Stimulated activated CD4-positive, alpha-beta T cell treated with anti-CD3 and anti-CD28 coated beads, TNF-alpha, amount 100 ng/mL, for 24 hours (primary cell): Measurements from ENCODE around the gene LIMK1.
"Not testable (repeated sequence)": the region's sequence is repeated elsewhere in the genome, so short reads cannot be mapped to it uniquely, and the experiment has no call there.

ENCODE experiments used
- DNase-seq, 3 experiments: peaks; one replicate each; pipeline ENCODE4 v3.0.0-alpha.2; 2020; ENCODE audit warnings: low read depth in 3 of 3

Gene LIMK1

DNA sequence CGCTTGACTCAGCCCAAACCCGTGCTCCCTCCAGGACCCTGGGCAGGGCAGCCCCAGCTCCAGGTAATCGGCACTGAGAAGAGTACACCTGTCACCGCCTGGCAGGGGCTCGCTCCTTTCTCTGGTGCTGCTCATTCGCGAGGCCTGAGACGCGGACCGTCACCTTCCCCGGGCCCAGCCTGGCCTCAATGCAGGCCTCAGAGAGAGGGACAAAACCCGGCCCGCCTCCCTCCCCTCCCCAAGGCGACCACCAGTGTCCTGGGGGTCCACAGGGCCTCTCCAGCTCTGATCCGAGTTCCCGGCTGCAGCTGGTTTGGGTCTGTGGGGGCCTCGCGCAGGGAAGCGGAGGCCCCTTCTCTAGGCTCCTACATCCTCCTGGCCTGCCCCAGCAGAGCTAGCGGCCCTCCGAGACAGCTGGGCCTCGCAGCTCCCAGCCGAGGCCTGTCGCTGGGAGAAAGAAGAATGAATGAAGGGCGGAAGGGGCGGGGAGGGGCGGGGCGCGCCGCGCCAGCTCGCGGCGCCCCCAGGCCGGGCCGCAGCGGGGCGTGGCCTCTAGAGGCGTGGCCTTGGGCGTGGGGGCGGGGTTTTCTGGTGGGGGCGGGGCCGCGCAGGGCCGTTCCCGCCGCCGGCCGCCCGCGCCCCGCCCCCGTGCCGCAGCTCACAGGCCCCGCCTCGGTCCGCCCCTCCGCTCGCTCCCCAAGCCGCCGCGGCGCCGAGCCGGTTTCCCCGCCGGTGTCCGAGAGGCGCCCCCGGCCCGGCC, at the start of gene LIMK1:
Gene LIMK1, plus strand, starts transcription at position 688 of the 760 bp plus-strand sequence. CDS start 187 bp downstream, outside the sequence.
- peak; percentile 54 to 75 (median 72) for DNase-seq

DNA sequence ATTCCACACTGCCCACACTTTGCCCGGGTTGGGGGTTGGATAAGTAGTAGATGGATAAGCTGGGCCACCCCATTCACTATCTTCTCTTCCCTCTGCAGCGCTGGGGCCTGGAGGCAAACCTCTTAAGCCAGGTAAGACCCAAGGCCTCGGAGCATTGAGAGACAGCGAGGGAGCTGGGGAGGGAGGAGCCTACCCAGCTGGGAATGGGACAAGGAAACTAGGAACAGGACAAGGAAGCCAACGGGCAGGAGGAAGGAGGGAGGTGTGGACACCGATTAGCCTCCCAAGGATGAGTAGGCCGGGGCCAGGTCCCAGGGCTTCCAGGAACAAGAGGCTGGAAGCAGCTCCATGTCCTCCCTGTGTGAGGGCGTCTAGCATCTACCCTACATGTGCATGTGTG, 46.0 kb upstream of the LIMK1 start:
- DNase-seq: no peak

DNA sequence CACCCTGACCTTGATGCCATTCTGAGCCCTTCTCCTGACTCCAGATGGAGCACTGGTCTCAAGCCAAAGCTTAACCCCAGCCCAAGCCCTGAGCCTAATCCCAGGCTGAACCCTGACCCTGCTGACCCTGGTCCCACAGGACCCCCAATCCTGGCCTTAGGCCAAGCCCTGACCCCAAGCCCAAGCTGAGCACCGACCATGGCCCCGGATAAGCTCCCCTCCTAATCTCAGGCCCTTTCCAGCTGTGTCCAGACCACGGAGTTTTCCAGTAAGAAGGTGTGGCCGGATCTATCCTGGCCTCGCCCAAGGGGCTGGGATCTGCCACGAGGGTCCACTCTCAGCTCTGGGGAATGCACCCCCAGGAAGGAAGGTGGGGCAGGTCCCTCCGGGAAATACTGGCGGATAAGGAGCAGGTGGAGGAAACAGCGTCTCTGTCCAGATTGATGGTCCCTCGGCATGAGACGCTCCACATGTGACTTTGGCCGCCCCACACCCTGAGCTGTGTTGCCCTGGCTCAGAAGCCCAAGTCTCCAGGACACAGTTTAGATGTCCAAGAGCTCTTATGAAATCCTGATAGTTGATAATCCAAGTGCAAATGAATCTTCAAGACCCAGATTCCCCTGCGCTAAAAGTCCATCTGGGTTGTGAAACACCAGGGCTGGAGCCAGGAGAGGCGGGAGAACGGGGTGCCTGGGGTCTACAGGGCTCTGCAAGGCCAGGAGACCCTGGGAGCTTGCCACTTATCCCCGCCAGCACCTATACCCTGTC, 45.2 kb upstream of the LIMK1 start:
- no peak for DNase-seq

DNA sequence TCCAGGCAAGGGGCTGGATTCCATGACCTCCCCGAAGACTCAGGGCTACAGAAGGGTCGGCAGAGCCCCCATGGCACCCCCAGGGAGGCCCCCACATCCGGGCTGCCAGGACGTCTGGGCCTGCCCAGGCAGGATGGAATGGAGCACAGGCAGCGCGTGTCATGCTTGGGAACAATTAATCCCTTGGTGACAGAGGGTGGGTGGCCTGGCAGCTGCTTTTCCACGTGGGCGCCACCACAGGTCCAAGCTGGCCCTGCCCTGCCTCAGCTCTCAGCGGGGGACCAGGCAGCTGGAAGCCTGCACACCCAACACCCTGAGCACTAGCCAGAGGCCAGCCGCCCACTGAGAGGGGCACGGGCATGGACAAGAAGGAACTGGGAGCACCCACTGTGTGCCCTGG, 44.3 kb upstream of the LIMK1 start:
- DNase-seq: no peak

- no peak for DNase-seq
Measured at GRCh38 chr7:74040101-74040790, 43.4 kb upstream of the LIMK1 start.

- no peak for DNase-seq
Measured at GRCh38 chr7:74040791-74041520, 42.6 kb upstream of the LIMK1 start.

DNA sequence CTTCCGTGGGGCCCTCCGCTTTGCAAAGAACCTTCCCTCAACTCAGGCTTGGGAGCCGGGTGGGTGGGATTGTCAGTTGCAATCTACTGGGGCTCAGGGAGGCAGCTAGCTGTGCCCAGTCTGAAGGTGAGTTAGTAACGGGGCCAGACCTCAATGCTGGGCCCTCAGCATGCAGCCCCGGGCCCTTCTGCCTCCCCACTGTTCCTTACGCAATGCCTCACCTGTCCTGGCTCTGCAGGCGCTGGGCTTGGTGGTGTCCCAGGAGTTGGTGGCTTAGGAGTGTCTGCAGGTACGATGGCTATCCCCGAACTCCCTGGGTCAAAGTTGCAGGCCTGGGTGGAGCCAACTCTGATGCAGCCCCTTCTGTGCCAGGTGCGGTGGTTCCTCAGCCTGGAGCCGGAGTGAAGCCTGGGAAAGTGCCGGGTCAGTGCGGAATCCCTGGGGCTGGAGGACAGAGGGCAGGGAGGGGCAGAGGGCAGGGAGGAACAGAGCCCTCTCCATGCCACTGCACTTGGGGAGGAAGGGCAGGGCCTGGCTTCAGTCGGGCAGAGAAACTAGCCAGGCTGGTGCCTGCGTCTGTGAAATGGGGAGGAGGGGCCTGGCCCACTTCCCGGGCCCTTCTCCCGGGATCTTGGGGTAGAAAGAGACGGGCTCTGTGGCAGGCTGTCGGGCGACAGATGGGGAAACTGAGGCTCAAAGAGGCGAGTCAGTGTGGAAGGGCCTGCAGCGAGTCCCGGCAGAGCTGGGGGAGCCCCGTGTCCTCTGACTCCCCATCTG, 40.7 kb upstream of the LIMK1 start:
- no peak for DNase-seq

DNA sequence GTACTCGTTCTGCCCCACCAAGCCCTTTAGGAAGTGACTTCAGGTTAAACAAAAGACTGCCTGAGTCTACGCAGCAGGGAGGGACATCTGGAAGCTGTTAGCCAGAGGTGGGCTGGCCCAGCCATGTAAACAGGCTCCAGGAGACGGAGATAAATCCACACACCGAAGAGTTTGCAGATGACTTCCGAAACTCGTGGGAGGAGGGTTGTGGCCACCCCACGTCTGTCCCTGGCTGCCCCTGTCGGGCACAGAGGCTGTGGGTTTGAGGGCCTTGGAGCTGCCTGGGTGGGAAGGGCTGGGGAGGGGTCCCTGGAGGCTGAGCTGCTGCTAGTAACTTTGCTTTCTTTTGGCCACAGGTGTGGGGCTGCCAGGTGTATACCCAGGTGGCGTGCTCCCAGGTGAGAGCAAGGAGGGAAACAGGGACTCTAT, 40.1 kb upstream of the LIMK1 start:
- no peak for DNase-seq

DNA sequence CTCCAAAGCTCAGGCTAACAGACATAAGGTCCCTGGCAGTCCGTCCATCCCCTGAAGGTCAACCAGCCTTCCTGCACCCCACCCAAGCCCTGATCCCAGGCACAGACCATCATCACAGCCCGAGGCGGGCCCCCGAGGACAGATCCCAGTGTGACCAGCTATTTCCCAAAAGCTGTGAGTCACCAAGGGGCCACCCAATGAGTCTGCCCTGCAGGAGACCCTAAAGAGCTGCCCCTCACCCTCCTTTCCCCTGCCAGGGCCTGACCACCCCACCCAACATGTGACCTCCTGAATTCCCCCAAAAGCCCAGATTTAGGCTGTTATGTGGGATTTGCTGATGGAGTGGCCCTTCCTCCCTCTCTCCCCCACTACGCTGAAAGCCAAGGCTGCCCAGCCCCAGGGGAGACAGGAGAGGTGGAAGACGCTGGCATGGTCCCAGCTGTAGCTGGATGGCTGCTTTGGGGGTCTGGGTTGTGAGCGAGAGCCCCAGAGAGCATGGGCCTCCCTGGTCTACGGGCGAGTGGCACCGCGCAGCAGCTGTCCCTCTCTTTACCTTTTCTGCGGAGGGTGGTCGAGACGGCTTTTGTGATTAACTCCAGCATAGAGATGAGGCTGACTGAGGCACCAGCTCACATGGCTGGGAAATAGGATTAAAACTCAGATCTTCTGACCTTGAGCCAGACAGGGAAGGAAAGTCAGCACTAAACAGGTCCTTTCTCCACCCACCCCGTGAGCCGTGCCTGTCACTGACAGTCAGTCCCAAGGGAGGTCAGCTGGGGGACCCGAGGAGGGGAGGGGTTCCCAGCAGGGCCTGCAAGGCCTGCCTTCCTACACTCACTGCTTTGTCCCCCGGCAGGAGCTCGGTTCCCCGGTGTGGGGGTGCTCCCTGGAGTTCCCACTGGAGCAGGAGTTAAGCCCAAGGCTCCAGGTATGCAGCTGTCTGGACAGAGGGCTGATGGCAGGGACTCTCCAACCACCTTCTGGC, 38.9 kb upstream of the LIMK1 start:
- no peak for DNase-seq

- not testable (repeated sequence) for DNase-seq
Measured at GRCh38 chr7:74046581-74046980, 37.0 kb upstream of the LIMK1 start.

GRCh38 chr7:74047804-74048380, 35.7 kb upstream of the LIMK1 start:
- no peak for DNase-seq

DNA sequence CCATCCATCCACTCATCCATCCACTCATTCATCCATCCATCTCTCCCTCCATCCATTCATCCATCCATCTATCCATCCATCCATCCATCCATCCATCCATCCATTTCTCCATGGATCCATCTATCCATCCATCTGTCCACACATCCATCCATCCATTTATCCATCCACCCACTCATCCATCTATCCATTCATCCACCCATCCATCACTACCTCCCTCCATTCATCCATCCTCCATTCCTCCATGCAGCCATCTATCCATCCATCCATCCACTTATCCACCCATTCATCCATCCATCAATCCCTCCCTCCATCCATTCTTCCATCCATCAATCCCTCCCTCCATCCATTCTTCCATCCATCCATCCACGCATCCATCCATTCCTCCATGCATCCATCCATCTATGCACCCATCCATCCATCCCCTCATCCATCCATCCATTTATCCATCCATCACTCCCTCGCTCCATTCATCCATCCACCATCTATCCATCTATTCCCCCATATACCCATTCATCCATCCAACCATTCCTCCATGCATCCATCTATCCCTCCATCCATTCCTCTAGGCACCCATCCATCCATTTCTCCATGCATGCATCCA, 34.5 kb upstream of the LIMK1 start:
- no peak for DNase-seq

- no peak for DNase-seq
Measured at GRCh38 chr7:74049997-74050798, 33.4 kb upstream of the LIMK1 start.

DNA sequence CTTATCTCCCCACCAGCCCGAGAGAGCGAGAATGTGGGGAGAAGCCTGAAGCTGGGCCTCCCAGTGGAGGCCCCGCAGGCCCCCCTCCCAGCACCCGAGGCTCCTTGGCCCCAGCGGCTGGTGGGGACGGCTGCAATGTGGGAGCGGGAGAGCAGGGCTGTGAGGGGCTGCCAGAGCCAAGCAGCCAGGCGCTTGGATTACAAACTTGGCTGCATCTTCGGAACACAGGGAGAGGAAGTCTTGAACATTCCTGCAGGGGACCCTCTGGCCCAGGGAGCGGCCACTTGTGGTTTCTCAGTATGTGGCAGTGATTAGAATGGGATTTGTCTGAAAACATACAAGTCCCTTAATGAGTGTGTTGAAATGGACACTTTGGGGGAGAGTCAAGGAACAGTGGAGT, 32.4 kb upstream of the LIMK1 start:
- DNase-seq: no peak

GRCh38 chr7:74051629-74052410, 31.8 kb upstream of the LIMK1 start:
- no peak for DNase-seq

GRCh38 chr7:74052628-74053027, 31.0 kb upstream of the LIMK1 start:
- no peak for DNase-seq

DNA sequence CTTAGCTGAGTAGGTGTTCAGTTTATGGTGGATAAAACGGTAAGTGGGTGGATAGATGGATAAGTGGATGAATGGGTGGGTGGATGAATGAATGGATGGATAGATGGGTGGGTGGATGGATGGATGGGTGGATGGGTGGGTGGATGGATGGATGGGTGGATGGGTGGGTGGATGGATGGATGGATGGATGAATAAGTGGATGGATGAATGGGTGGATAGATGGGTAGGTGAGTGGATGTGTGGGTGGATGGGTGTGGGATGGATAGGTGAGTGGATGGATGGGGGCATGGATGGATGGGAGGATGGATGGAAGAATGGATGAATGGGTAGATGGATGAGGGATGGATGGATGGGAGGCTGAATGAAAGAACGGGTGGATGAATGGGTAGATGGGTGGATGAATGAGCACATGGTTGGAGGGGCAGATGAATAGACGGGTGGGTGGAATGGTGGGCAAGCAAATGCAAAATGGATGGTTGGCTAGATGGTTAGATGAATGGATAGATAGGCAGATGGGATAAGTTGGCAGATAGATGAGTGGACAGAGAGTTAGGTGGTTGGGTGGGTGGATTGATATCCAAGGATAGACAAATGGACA, 29.9 kb upstream of the LIMK1 start:
- no peak for DNase-seq
